Stimulated activated CD4-positive, alpha-beta T cell treated with anti-CD3 and anti-CD28 coated beads, Interleukin-1b, Interleukin-23, amount 100 ng/mL, for 4 hours (primary cell): ENCODE results near the gene TTC6.

Experiments used
- DNase-seq, 2 donors: peaks; one replicate each; pipeline ENCODE4 v3.0.0-alpha.2; 2020; ENCODE audit warnings: low read depth in 2 of 2

The TTC6 gene

GRCh38 chr14:37597914-37598746 is 2.7 kb downstream of the TTC6 start:
- DNase-seq, result no peak

- no peak for DNase-seq
Measured at GRCh38 chr14:37598747-37599506, 3.5 kb downstream of the TTC6 start.

GRCh38 chr14:37599507-37600368 is 4.3 kb downstream of the TTC6 start:
- no peak for DNase-seq

- no peak for DNase-seq
Measured at GRCh38 chr14:37600880-37601741, 5.7 kb downstream of the TTC6 start.

- no peak for DNase-seq
Measured at GRCh38 chr14:37601865-37602264, 6.4 kb downstream of the TTC6 start.

- DNase-seq, result no peak
Measured at GRCh38 chr14:37602605-37603453, 7.4 kb downstream of the TTC6 start.

- DNase-seq, result no peak
Measured at GRCh38 chr14:37603688-37604251, 8.3 kb downstream of the TTC6 start.

GRCh38 chr14:37606678-37607077 is 11.2 kb downstream of the TTC6 start:
- no peak for DNase-seq

- no peak for DNase-seq
Measured at GRCh38 chr14:37608649-37609048, 13.2 kb downstream of the TTC6 start.

GRCh38 chr14:37610945-37611523 is 15.6 kb downstream of the TTC6 start:
- DNase-seq, result no peak

- DNase-seq, result no peak
Measured at GRCh38 chr14:37615582-37616289, 20.3 kb downstream of the TTC6 start.

- no peak for DNase-seq
Measured at GRCh38 chr14:37616853-37617252, 21.4 kb downstream of the TTC6 start.

- no peak for DNase-seq
Measured at GRCh38 chr14:37617864-37618365, 22.5 kb downstream of the TTC6 start.

GRCh38 chr14:37618498-37619028 is 23.1 kb downstream of the TTC6 start:
- no peak for DNase-seq

- no peak for DNase-seq
Measured at GRCh38 chr14:37620856-37621255, 25.4 kb downstream of the TTC6 start.

- no peak for DNase-seq
Measured at GRCh38 chr14:37622231-37622923, 26.9 kb downstream of the TTC6 start.

- no peak for DNase-seq
Measured at GRCh38 chr14:37623426-37623951, 28.1 kb downstream of the TTC6 start.

GRCh38 chr14:37623971-37624370 is 28.5 kb downstream of the TTC6 start:
- no peak for DNase-seq
